ENCODE results near the gene LYZL6. TPM values are rescaled to one million over a fixed set of nuclear protein-coding genes. Genes with fewer than 3 reads are reported as not detected.

Gene LYZL6
- total and polyA plus RNA-seq, 7 donors, result not detected

DNA sequence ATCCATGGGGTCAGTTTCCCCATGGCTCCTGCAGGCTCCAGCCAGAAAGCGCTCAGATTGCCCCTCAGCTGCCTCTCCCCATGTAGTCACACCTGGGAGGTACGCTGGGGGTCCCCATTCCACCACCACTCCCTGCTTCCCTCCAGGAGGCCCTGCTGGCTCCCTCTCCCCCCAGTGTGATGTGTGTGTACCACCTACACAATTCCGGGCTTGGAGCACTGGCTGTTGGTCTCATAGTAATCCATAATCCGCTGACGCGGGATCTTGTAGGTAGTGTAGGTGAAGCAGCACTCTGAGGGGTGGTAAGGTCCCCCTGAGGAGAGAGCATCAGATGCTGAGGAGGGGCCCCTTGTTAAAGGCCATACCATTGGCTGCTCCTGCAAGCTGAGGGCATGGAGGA lies 40.6 kb upstream of the LYZL6 start:
- H3K4me1 ChIP-seq, result no peaks in the 10 kb centered on the region
- no peak overlapping the region for H3K4me3 ChIP-seq
- peaks cover 0 to under 1% (median 0%) of the 10 kb centered on the region in 4 donors for H3K9me3 ChIP-seq
- TF ChIP-seq POLR2A (IDR thresholded peaks at IDR 0.05) (no peak), EP300 (IDR thresholded peaks at IDR 0.05) (no peak), CTCF (IDR thresholded peaks at IDR 0.05) (no peak), POLR2AphosphoS5 (IDR thresholded peaks at IDR 0.05) (no peak)
- no peak for DNase-seq
- 95 to 97% methylated on average over 6 of the region's 6 CpGs for WGBS, 2 donors
- H3K27me3 ChIP-seq, result no peaks in the 10 kb centered on the region
- no peak overlapping the region for H3K27ac ChIP-seq
- intact Hi-C loops (cut with DNase I), result no loop called here
- H3K36me3 ChIP-seq, result no peaks in the 10 kb centered on the region

- intact Hi-C loops (cut with DNase I), result no loop called here
- H3K36me3 ChIP-seq, result no peaks in the 10 kb centered on the region
- TF ChIP-seq EP300 (IDR thresholded peaks at IDR 0.05) (no peak), POLR2AphosphoS5 (IDR thresholded peaks at IDR 0.05) (no peak), POLR2A (IDR thresholded peaks at IDR 0.05) (no peak), CTCF (IDR thresholded peaks at IDR 0.05) (no peak)
- 92 to 94% methylated on average over 3 of the region's 3 CpGs for WGBS, 2 donors
- H3K4me1 ChIP-seq, result no peaks in the 10 kb centered on the region
- no peaks in the 10 kb centered on the region for H3K27me3 ChIP-seq
- H3K4me3 ChIP-seq, result no peak overlapping the region
- H3K27ac ChIP-seq, result no peak overlapping the region
- H3K9me3 ChIP-seq, result no peaks in the 10 kb centered on the region
- DNase-seq, result no peak
These were observed 39.1 kb upstream of the LYZL6 start for GRCh38 chr17:35982409-35983191.

DNA sequence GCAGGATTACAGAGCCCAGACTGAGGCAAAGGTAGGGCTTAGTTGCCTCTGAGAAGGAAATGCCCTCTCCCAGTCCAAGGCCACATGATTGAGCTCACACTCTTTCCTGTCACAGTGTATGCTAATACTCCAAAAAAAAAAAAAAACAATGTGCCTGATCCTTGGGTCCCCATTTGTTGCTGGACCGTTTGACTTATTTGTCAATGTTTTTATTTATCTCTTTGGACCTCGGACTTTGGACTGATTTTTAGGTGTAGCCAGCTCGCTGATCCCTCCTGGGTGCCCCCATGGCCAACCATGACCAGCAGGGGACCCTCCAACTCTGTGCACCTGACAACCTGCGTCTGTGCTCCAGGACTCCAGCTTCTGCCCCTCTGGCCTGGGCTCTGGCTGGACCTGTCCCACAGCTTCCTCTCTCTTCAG lies 38.4 kb upstream of the LYZL6 start:
- Histone ChIP-seq H3K27ac (no peak overlapping the region), H3K4me3 (no peak overlapping the region), H3K4me1 (no peaks in the 10 kb centered on the region), H3K9me3 (no peaks in the 10 kb centered on the region), H3K27me3 (no peaks in the 10 kb centered on the region), H3K36me3 (no peaks in the 10 kb centered on the region)
- DNase-seq, result no peak
- TF ChIP-seq CTCF (IDR thresholded peaks at IDR 0.05), result no peak
- no peak for TF ChIP-seq POLR2A (IDR thresholded peaks at IDR 0.05)
- 35 to 72% methylated on average over 4 of the region's 4 CpGs for WGBS, 2 donors
- intact Hi-C loops (cut with DNase I), result no loop called here

- 94% methylated on average over 12 of the region's 12 CpGs for WGBS, 2 donors
- H3K27ac ChIP-seq, result no peak within 1 kb of the TSS
- DNase-seq, result no peak
- H3K4me1 ChIP-seq, result peaks cover 0 to 2% (median under 1%) of the 10 kb centered on the region in 4 donors
- no peak within 1 kb of the TSS for H3K4me3 ChIP-seq
- TF ChIP-seq CTCF (IDR thresholded peaks at IDR 0.05), result no peak
- no peak for TF ChIP-seq POLR2AphosphoS5 (IDR thresholded peaks at IDR 0.05)
- no peak for TF ChIP-seq EP300 (IDR thresholded peaks at IDR 0.05)
- no peak for TF ChIP-seq POLR2A (IDR thresholded peaks at IDR 0.05)
- no peaks in the 10 kb centered on the region for H3K27me3 ChIP-seq
- no peaks in the 10 kb centered on the region for H3K9me3 ChIP-seq
- no peaks in the 10 kb centered on the region for H3K36me3 ChIP-seq
- intact Hi-C loops (cut with DNase I), result no loop called here
These were observed 37.7 kb upstream of the LYZL6 start, which contains the start of gene CCL16 for GRCh38 chr17:35981246-35981645. CCL16 (minus strand) TSS chr17:35981497; CDS start chr17:35981420, 77 bp downstream.

Measured in sigmoid colon (tissue), 7 donors.